ENCODE results near the gene ZNF654. TPM values are rescaled to one million over a fixed set of nuclear protein-coding genes. Genes with fewer than 3 reads are reported as not detected.

ZNF654 gene
- polyA plus RNA-seq, 1 of the 3 experiments (the other 2 are of a cell fraction) = 1.6 TPM

DNA sequence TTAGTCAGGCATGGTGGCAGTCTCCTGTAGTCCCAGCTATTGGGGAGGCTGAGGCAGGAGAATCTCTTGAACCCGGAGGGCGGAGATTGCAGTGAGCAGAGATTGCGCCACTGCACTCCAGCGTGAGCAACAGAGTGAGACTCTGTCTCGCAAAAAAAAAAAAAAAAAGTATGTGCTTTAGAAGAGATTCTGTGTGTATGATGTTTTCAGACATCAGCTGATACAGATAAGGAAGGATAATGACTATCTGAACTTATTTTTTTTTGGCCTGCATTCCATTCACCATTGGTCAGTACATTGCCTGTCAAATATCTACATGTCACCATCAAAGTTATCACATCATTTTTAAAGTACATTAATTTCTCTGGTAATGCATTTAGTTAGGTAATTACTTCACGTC, 108.1 kb downstream of the ZNF654 start:
- 99% methylated on average over 6 of the region's 6 CpGs for WGBS (ENCODE audit: low lambda C conversion rate)
- POLR2A ChIA-PET = no interaction called here

More for the DNA sequence above, 108.1 kb downstream of the ZNF654 start:
- TF ChIP-seq SIN3A (IDR thresholded peaks at IDR 0.05; ENCODE audit: borderline replicate concordance, low read depth, low read length) = no peak
- TF ChIP-seq TEAD4 (IDR thresholded peaks at IDR 0.05; ENCODE audit: borderline replicate concordance, insufficient read depth) = no peak
- no peak for TF ChIP-seq RAD21 (IDR thresholded peaks at IDR 0.05; ENCODE audit: low read length)
- TF ChIP-seq ELF1 (IDR thresholded peaks at IDR 0.05) = no peak
- no peak for TF ChIP-seq FOSL2 (IDR thresholded peaks at IDR 0.05; ENCODE audit: borderline replicate concordance, low read depth)
- no peak for TF ChIP-seq GATA2 (CRISPR knock-in tag; IDR thresholded peaks at IDR 0.05)
- TF ChIP-seq, protein P1, sequence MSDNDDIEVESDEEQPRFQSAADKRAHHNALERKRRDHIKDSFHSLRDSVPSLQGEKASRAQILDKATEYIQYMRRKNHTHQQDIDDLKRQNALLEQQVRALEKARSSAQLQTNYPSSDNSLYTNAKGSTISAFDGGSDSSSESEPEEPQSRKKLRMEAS (IDR thresholded peaks at IDR 0.05; ENCODE audit: low read depth) = no peak
- TF ChIP-seq, protein P2, sequence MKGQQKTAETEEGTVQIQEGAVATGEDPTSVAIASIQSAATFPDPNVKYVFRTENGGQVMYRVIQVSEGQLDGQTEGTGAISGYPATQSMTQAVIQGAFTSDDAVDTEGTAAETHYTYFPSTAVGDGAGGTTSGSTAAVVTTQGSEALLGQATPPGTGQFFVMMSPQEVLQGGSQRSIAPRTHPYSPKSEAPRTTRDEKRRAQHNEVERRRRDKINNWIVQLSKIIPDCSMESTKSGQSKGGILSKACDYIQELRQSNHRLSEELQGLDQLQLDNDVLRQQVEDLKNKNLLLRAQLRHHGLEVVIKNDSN (IDR thresholded peaks at IDR 0.05; ENCODE audit: borderline replicate concordance, low read depth) = no peak
- TF ChIP-seq NFIC (IDR thresholded peaks at IDR 0.05; ENCODE audit: borderline replicate concordance) = no peak
- TF ChIP-seq, protein P3, sequence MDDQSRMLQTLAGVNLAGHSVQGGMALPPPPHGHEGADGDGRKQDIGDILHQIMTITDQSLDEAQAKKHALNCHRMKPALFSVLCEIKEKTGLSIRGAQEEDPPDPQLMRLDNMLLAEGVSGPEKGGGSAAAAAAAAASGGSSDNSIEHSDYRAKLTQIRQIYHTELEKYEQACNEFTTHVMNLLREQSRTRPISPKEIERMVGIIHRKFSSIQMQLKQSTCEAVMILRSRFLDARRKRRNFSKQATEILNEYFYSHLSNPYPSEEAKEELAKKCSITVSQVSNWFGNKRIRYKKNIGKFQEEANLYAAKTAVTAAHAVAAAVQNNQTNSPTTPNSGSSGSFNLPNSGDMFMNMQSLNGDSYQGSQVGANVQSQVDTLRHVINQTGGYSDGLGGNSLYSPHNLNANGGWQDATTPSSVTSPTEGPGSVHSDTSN (IDR thresholded peaks at IDR 0.05) = no peak
- no peak for TF ChIP-seq SMC3 (IDR thresholded peaks at IDR 0.05; ENCODE audit: low read depth, low read length)
- TF ChIP-seq TCF12 (IDR thresholded peaks at IDR 0.05) = no peak
- no peak for TF ChIP-seq RCOR1 (IDR thresholded peaks at IDR 0.05; ENCODE audit: low read length)
- TF ChIP-seq, protein P4, sequence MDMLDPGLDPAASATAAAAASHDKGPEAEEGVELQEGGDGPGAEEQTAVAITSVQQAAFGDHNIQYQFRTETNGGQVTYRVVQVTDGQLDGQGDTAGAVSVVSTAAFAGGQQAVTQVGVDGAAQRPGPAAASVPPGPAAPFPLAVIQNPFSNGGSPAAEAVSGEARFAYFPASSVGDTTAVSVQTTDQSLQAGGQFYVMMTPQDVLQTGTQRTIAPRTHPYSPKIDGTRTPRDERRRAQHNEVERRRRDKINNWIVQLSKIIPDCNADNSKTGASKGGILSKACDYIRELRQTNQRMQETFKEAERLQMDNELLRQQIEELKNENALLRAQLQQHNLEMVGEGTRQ (IDR thresholded peaks at IDR 0.05; ENCODE audit: borderline replicate concordance, low read depth, low read length) = no peak
- no peak for TF ChIP-seq GABPA (IDR thresholded peaks at IDR 0.05; ENCODE audit: low read depth)
- TF ChIP-seq, protein P5, sequence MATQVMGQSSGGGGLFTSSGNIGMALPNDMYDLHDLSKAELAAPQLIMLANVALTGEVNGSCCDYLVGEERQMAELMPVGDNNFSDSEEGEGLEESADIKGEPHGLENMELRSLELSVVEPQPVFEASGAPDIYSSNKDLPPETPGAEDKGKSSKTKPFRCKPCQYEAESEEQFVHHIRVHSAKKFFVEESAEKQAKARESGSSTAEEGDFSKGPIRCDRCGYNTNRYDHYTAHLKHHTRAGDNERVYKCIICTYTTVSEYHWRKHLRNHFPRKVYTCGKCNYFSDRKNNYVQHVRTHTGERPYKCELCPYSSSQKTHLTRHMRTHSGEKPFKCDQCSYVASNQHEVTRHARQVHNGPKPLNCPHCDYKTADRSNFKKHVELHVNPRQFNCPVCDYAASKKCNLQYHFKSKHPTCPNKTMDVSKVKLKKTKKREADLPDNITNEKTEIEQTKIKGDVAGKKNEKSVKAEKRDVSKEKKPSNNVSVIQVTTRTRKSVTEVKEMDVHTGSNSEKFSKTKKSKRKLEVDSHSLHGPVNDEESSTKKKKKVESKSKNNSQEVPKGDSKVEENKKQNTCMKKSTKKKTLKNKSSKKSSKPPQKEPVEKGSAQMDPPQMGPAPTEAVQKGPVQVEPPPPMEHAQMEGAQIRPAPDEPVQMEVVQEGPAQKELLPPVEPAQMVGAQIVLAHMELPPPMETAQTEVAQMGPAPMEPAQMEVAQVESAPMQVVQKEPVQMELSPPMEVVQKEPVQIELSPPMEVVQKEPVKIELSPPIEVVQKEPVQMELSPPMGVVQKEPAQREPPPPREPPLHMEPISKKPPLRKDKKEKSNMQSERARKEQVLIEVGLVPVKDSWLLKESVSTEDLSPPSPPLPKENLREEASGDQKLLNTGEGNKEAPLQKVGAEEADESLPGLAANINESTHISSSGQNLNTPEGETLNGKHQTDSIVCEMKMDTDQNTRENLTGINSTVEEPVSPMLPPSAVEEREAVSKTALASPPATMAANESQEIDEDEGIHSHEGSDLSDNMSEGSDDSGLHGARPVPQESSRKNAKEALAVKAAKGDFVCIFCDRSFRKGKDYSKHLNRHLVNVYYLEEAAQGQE (IDR thresholded peaks at IDR 0.05; ENCODE audit: low read depth, low read length) = no peak
- TF ChIP-seq, protein P6, sequence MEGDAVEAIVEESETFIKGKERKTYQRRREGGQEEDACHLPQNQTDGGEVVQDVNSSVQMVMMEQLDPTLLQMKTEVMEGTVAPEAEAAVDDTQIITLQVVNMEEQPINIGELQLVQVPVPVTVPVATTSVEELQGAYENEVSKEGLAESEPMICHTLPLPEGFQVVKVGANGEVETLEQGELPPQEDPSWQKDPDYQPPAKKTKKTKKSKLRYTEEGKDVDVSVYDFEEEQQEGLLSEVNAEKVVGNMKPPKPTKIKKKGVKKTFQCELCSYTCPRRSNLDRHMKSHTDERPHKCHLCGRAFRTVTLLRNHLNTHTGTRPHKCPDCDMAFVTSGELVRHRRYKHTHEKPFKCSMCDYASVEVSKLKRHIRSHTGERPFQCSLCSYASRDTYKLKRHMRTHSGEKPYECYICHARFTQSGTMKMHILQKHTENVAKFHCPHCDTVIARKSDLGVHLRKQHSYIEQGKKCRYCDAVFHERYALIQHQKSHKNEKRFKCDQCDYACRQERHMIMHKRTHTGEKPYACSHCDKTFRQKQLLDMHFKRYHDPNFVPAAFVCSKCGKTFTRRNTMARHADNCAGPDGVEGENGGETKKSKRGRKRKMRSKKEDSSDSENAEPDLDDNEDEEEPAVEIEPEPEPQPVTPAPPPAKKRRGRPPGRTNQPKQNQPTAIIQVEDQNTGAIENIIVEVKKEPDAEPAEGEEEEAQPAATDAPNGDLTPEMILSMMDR (IDR thresholded peaks at IDR 0.05) = no peak
- no peak for TF ChIP-seq EP300 (IDR thresholded peaks at IDR 0.05; ENCODE audit: borderline replicate concordance in 1 of 2, low read depth in 1 of 2, low read length in 1 of 2)
- H3K4me2 ChIP-seq = no peak overlapping the region
- CTCF ChIA-PET = no interaction called here
- no peaks in the 10 kb centered on the region for H3K27me3 ChIP-seq (ENCODE audit: insufficient read depth)
- peaks cover 8 to 9% of the 10 kb centered on the region in 2 experiments for H3K36me3 ChIP-seq (replicated peaks in 1 of 2; ENCODE audit: control insufficient read depth in 1 of 2, insufficient read depth in 2 of 2, low read length in 1 of 2)
- no peaks in the 10 kb centered on the region for H4K20me1 ChIP-seq (ENCODE audit: insufficient read depth)
- no peak overlapping the region for H3K27ac ChIP-seq (ENCODE audit: low read depth in 2 of 2, low read length in 1 of 2)
- no peaks in the 10 kb centered on the region for H3K9me3 ChIP-seq
- no peak overlapping the region for H3K4me3 ChIP-seq (ENCODE audit: low read depth in 2 of 2, low read length in 1 of 2)
- no peaks in the 10 kb centered on the region for H3K4me1 ChIP-seq (ENCODE audit: control insufficient read depth in 1 of 2, insufficient read depth in 2 of 2, low read depth in 1 of 2, low read length in 1 of 2)
- H3K79me2 ChIP-seq (ENCODE audit: insufficient read depth) = peaks cover 3% of the 10 kb centered on the region; the same call in 1 of the 2 replicates
- no peak overlapping the region for H2AFZ ChIP-seq (ENCODE audit: low read depth)
- H3K9ac ChIP-seq = no peak overlapping the region
- no peaks in the 10 kb centered on the region for H3K9me2 ChIP-seq
- DNase-seq = no peak
- peaks cover 4% of the 10 kb centered on the region for H3F3A ChIP-seq (replicated peaks; ENCODE audit: insufficient read depth)

Data from SK-N-SH (cell line).